ENCODE data around the gene KRTAP23-1. TPM values are rescaled to one million over a fixed set of nuclear protein-coding genes. Genes with fewer than 3 reads are reported as not detected.

Gene KRTAP23-1
- total and polyA plus RNA-seq, 5 donors = not detected

DNA sequence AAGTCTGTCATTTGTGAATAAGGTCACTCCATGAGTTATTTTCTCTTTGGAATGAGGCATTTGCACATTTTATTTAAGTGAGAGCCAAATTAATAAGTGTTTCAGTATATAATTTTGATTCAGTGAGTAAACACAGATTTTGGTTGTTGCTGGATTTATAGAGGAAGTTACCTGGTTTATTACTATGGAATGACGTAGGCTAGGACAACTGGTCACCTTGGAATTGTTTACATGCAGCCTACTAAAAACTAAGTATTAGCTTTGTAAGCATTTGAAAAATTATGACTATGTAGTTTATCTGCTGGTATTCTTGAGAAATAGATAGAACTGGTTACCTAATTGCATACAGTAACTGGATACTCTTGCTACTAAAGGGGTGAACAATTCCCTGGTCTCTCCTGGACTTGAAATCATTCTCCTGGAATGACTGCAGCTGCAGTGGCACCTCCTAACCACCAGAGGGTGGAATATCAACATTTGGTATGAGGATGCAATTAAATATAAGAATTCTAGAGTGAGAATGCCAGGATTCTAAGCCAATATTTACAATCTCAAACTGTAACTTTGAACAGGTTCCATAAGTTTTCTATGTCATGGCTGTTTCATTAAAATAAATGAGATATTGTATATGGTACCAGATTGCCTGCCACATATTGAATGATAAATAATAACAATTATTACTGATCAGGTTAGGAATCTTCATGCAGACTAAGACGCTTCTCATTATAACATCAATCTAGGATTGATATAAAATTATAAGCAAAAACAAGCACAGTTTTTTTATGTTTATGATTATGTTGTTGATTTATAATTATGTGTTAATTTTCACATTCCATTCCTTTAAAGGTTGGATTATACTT lies 7.5 kb downstream of the KRTAP23-1 start:
- no peaks in the 10 kb centered on the region for H3K9me3 ChIP-seq (ENCODE audit: control insufficient read depth, low read length)
- intact Hi-C loops (cut with DNase I) = loop anchor here in 3 of 4 donors (10.0 kb wide), 3 partner anchors 94 to 744 kb away; partner anchors contain the start of gene KRTAP13-4 (in 1 of the 3)
- 89% methylated on average over 2 of the region's 2 CpGs for WGBS
- H3K27me3 ChIP-seq (ENCODE audit: control insufficient read depth, insufficient read depth) = no peaks in the 10 kb centered on the region
- no peak overlapping the region for H3K27ac ChIP-seq (ENCODE audit: low read length)
- no peak for ATAC-seq
- H3K4me3 ChIP-seq (ENCODE audit: low read length) = no peak overlapping the region
- peak in 1 of 3 donors; percentile 64 for DNase-seq
- H3K4me1 ChIP-seq (ENCODE audit: control insufficient read depth, insufficient read depth, low read length) = no peaks in the 10 kb centered on the region

- 92% methylated on average over 4 of the region's 4 CpGs for WGBS
- intact Hi-C loops (cut with DNase I) = loop anchor here in 2 of 4 donors (10.0 kb wide), 2 partner anchors 96 to 746 kb away; partner anchors contain the start of gene KRTAP13-4 (in 1 of the 2)
- no peak for ATAC-seq
Observed at GRCh38 chr21:30338717-30339116, 9.7 kb downstream of the KRTAP23-1 start.

DNA sequence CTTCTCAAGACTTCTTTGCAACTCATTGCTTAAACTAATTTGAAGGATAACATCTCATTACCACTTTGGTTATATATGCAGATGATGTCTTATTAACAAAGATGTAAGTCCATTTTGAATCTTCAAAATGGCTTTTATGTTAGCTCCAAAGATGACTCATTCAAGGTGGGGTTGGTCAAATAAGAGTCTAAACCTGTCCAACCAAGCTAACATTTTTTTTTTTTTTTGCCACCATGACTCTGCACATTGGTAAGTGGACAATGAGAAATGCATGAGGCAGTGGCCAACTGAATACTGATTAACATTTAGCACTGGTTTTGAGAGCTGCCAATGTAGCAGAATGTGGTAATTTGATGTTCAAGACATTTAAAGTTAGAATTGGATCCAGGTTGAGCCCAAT lies 10.6 kb downstream of the KRTAP23-1 start:
- DNase-seq (no peak), ATAC-seq (no peak)
- Histone ChIP-seq H3K9me3 (ENCODE audit: control insufficient read depth, low read length) (no peaks in the 10 kb centered on the region), H3K27me3 (ENCODE audit: control insufficient read depth, insufficient read depth) (no peaks in the 10 kb centered on the region), H3K4me1 (ENCODE audit: control insufficient read depth, insufficient read depth, low read length) (peaks cover 2% of the 10 kb centered on the region), H3K4me3 (ENCODE audit: low read length) (no peak overlapping the region), H3K27ac (ENCODE audit: low read length) (no peak overlapping the region)
- intact Hi-C loops (cut with DNase I) = loop anchor here in 2 of 4 donors (10.0 kb wide), 2 partner anchors 97 to 747 kb away; partner anchors contain the start of gene KRTAP13-4 (in 1 of the 2)

More at GRCh38 chr21:30338717-30339116, 9.7 kb downstream of the KRTAP23-1 start:
- no peak for DNase-seq
- Histone ChIP-seq H3K27ac (ENCODE audit: low read length) (no peak overlapping the region), H3K9me3 (ENCODE audit: control insufficient read depth, low read length) (no peaks in the 10 kb centered on the region), H3K4me1 (ENCODE audit: control insufficient read depth, insufficient read depth, low read length) (peaks cover 2% of the 10 kb centered on the region), H3K27me3 (ENCODE audit: control insufficient read depth, insufficient read depth) (no peaks in the 10 kb centered on the region), H3K4me3 (ENCODE audit: low read length) (no peak overlapping the region)

DNA sequence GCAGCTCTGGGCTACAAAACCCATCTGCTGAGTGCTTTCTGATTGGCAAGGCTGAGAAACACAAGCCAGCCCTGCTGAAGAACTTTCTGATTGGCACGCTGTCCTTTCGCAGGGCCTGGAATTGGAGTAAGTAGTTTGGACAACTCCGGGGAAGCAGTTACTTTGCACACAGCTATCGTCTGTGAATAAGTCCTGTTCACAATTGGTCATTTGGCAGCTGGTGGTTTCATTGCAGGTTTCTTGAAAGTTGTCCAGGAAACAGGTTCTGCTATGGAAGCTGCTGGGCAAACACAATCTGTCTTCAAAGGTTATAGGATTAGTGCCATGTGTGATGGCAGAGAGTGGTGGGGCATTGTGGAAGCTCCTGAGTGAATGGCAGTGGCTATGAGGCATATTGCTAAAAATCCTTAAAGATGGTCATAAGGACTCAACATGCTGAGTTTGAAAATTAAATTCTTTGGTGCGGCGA lies 11.1 kb downstream of the KRTAP23-1 start, which contains the start of gene KRTAP27-1:
Gene KRTAP27-1, minus strand, starts transcription at position 419 of the 469 bp plus-strand sequence. Its CDS starts 26 bp downstream, at position 393.
- no peaks in the 10 kb centered on the region for H3K27me3 ChIP-seq (ENCODE audit: control insufficient read depth, insufficient read depth)
- DNase-seq = no peak
- H3K4me1 ChIP-seq (ENCODE audit: control insufficient read depth, insufficient read depth, low read length) = peaks cover 2% of the 10 kb centered on the region
- 79% methylated on average over 6 of the region's 6 CpGs for WGBS
- no peak within 1 kb of the TSS for H3K27ac ChIP-seq (ENCODE audit: low read length)
- H3K9me3 ChIP-seq (ENCODE audit: control insufficient read depth, low read length) = no peaks in the 10 kb centered on the region
- no peak for ATAC-seq
- intact Hi-C loops (cut with DNase I) = loop anchor here in 2 of 4 donors (10.0 kb wide), 2 partner anchors 97 to 747 kb away; partner anchors contain the start of gene KRTAP13-4 (in 1 of the 2)
- no peak within 1 kb of the TSS for H3K4me3 ChIP-seq (ENCODE audit: low read length)

- no peak for ATAC-seq
- Histone ChIP-seq H3K27ac (ENCODE audit: low read length) (no peak overlapping the region), H3K4me3 (ENCODE audit: low read length) (no peak overlapping the region), H3K4me1 (ENCODE audit: control insufficient read depth, insufficient read depth, low read length) (peaks cover 2% of the 10 kb centered on the region), H3K27me3 (ENCODE audit: control insufficient read depth, insufficient read depth) (no peaks in the 10 kb centered on the region), H3K9me3 (ENCODE audit: control insufficient read depth, low read length) (no peaks in the 10 kb centered on the region)
- 49% methylated on average over 2 of the region's 2 CpGs for WGBS
- DNase-seq = no peak
- intact Hi-C loops (cut with DNase I) = loop anchor here in 2 of 4 donors (10.0 kb wide), 2 partner anchors 98 to 748 kb away; partner anchors contain the start of gene KRTAP13-4 (in 1 of the 2)
Observed at GRCh38 chr21:30336596-30336995, 11.8 kb downstream of the KRTAP23-1 start.

DNA sequence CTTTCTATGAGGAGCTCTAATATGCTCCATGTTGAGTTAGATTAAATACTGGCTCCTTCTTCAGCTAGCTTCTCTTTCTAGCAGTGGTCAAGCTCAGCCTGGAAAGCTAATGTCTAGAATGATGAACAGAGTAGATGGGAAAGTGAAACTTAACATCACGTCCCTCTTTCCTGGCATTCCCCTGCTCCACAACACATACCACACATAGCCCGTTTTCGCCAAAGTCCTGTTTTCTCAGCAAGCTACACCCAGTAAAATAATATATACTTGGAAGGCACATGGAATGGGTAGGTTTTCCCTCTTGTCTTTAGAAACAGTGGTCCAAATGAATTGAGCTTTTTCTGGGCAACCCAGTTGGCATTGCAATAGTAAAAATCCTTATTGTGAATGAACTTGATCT lies 14.7 kb downstream of the KRTAP23-1 start:
- H3K9me3 ChIP-seq (ENCODE audit: control insufficient read depth, low read length) = no peaks in the 10 kb centered on the region
- DNase-seq = no peak
- no peaks in the 10 kb centered on the region for H3K27me3 ChIP-seq (ENCODE audit: control insufficient read depth, insufficient read depth)
- intact Hi-C loops (cut with DNase I) = loop anchor here in 2 of 4 donors (10.0 kb wide), 2 partner anchors 101 to 751 kb away; partner anchors contain the start of gene KRTAP13-4 (in 1 of the 2)
- H3K27ac ChIP-seq (ENCODE audit: low read length) = no peak overlapping the region
- H3K4me1 ChIP-seq (ENCODE audit: control insufficient read depth, insufficient read depth, low read length) = peaks cover 2% of the 10 kb centered on the region
- 63% methylated on average over 3 of the region's 3 CpGs for WGBS
- no peak for ATAC-seq
- H3K4me3 ChIP-seq (ENCODE audit: low read length) = no peak overlapping the region

- ATAC-seq (no peak), DNase-seq (no peak)
- H3K27me3 ChIP-seq (ENCODE audit: control insufficient read depth, insufficient read depth) = no peaks in the 10 kb centered on the region
- H3K4me3 ChIP-seq (ENCODE audit: low read length) = no peak overlapping the region
- peaks cover 2% of the 10 kb centered on the region for H3K4me1 ChIP-seq (ENCODE audit: control insufficient read depth, insufficient read depth, low read length)
- no peak overlapping the region for H3K27ac ChIP-seq (ENCODE audit: low read length)
- no peaks in the 10 kb centered on the region for H3K9me3 ChIP-seq (ENCODE audit: control insufficient read depth, low read length)
- WGBS = 88% methylated on average over 2 of the region's 2 CpGs
- intact Hi-C loops (cut with DNase I) = loop anchor here in 2 of 4 donors (10.0 kb wide), 2 partner anchors 102 to 752 kb away; partner anchors contain the start of gene KRTAP13-4 (in 1 of the 2)
Observed at GRCh38 chr21:30332681-30333080, 15.7 kb downstream of the KRTAP23-1 start.

GRCh38 chr21:30329203-30329875 lies 19.1 kb downstream of the KRTAP23-1 start:
- H3K9me3 ChIP-seq (ENCODE audit: control insufficient read depth, low read length) = no peaks in the 10 kb centered on the region
- 75% methylated on average over 4 of the region's 4 CpGs for WGBS
- ATAC-seq = no peak
- H3K4me3 ChIP-seq (ENCODE audit: low read length) = no peak overlapping the region
- H3K27me3 ChIP-seq (ENCODE audit: control insufficient read depth, insufficient read depth) = no peaks in the 10 kb centered on the region
- H3K27ac ChIP-seq (ENCODE audit: low read length) = no peak overlapping the region
- H3K4me1 ChIP-seq (ENCODE audit: control insufficient read depth, insufficient read depth, low read length) = peaks cover 2% of the 10 kb centered on the region
- intact Hi-C loops (cut with DNase I) = no loop called here
- no peak for DNase-seq

DNA sequence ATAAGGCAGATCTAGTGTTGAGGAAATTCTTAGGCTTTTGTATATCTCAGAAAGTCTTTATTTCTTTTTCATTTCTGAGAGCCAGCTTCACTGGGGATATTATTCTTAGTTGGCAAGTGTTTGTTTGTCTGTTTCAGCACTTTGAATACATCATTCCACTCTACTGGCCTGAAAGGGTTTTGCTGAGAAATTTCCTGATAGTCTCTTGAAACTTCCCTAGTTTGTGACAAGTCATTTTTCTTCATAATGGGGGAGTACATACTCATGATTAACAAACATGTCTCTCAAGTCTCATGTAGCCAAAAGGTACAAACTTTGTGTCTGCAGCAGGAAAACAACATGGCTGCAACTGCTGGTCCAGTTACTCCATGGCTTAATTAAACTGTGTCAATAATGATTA lies 22.0 kb downstream of the KRTAP23-1 start:
- H3K27ac ChIP-seq (ENCODE audit: low read length) = no peak overlapping the region
- no peaks in the 10 kb centered on the region for H3K27me3 ChIP-seq (ENCODE audit: control insufficient read depth, insufficient read depth)
- H3K4me1 ChIP-seq (ENCODE audit: control insufficient read depth, insufficient read depth, low read length) = no peaks in the 10 kb centered on the region
- H3K4me3 ChIP-seq (ENCODE audit: low read length) = no peak overlapping the region
- ATAC-seq (no peak), DNase-seq (no peak)
- no peaks in the 10 kb centered on the region for H3K9me3 ChIP-seq (ENCODE audit: control insufficient read depth, low read length)
- intact Hi-C loops (cut with DNase I) = no loop called here

DNA sequence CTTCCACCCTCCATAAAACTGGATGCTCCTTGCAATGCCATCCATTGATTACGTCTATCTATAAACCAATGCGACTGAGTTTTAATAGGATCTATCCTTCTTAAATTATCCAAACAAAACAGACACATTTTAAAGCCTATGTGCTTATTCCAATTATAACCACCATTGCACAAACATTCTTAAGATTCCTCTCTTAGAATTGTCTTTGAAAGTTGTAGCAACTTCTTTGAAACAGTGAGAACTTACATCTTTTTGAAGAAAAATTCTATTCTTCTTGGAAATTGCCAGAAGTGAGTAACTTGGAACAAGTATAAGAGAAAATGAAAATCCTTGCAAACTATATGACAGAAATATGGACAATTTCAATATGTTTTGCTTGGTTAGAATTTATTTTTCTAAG lies 28.2 kb downstream of the KRTAP23-1 start, which contains the start of gene KRTAP26-1:
Gene KRTAP26-1, minus strand, starts transcription at position 101 of the 400 bp plus-strand sequence. CDS start 280 bp downstream, outside the sequence.
- intact Hi-C loops (cut with DNase I) = no loop called here
- Histone ChIP-seq H3K27me3 (ENCODE audit: control insufficient read depth, insufficient read depth) (no peaks in the 10 kb centered on the region), H3K27ac (ENCODE audit: low read length) (no peak within 1 kb of the TSS), H3K4me3 (ENCODE audit: low read length) (no peak within 1 kb of the TSS), H3K4me1 (ENCODE audit: control insufficient read depth, insufficient read depth, low read length) (no peaks in the 10 kb centered on the region), H3K9me3 (ENCODE audit: control insufficient read depth, low read length) (no peaks in the 10 kb centered on the region)
- 85% methylated on average over 2 of the region's 2 CpGs for WGBS
- ATAC-seq = no peak
- DNase-seq = no peak
